Measurements from ENCODE around the gene XPA. TPM values are rescaled to one million over a fixed set of nuclear protein-coding genes. Genes with fewer than 3 reads are reported as not detected.

The XPA gene
- total RNA-seq, 1 experiment from 2014 or later = 3.0 TPM

GRCh38 chr9:97740848-97741821 lies 44.0 kb upstream of the XPA start (continued):
- TF ChIP-seq, protein P1, sequence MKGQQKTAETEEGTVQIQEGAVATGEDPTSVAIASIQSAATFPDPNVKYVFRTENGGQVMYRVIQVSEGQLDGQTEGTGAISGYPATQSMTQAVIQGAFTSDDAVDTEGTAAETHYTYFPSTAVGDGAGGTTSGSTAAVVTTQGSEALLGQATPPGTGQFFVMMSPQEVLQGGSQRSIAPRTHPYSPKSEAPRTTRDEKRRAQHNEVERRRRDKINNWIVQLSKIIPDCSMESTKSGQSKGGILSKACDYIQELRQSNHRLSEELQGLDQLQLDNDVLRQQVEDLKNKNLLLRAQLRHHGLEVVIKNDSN (CRISPR knock-in tag; IDR thresholded peaks at IDR 0.05) = peak; percentile 29; the same call in 1 of the 2 replicates
- TF ChIP-seq CBFB (CRISPR knock-in tag; IDR thresholded peaks at IDR 0.05; ENCODE audit: low read depth) (peak; percentile 77; the same call in 1 of the 2 replicates), NR1H2 (CRISPR knock-in tag; IDR thresholded peaks at IDR 0.05) (0 out of 2 replicates have a peak, but pooled peaks have one; percentile 47), ZNF138 (CRISPR knock-in tag; conservative IDR thresholded peaks at IDR 0.05) (0 out of 2 replicates have a peak, but pooled peaks have one; percentile 36), TEAD4 (CRISPR knock-in tag; IDR thresholded peaks at IDR 0.05) (no peak), OVOL2 (CRISPR knock-in tag; IDR thresholded peaks at IDR 0.05; ENCODE audit: borderline replicate concordance) (no peak)
- TF ChIP-seq, protein P2, sequence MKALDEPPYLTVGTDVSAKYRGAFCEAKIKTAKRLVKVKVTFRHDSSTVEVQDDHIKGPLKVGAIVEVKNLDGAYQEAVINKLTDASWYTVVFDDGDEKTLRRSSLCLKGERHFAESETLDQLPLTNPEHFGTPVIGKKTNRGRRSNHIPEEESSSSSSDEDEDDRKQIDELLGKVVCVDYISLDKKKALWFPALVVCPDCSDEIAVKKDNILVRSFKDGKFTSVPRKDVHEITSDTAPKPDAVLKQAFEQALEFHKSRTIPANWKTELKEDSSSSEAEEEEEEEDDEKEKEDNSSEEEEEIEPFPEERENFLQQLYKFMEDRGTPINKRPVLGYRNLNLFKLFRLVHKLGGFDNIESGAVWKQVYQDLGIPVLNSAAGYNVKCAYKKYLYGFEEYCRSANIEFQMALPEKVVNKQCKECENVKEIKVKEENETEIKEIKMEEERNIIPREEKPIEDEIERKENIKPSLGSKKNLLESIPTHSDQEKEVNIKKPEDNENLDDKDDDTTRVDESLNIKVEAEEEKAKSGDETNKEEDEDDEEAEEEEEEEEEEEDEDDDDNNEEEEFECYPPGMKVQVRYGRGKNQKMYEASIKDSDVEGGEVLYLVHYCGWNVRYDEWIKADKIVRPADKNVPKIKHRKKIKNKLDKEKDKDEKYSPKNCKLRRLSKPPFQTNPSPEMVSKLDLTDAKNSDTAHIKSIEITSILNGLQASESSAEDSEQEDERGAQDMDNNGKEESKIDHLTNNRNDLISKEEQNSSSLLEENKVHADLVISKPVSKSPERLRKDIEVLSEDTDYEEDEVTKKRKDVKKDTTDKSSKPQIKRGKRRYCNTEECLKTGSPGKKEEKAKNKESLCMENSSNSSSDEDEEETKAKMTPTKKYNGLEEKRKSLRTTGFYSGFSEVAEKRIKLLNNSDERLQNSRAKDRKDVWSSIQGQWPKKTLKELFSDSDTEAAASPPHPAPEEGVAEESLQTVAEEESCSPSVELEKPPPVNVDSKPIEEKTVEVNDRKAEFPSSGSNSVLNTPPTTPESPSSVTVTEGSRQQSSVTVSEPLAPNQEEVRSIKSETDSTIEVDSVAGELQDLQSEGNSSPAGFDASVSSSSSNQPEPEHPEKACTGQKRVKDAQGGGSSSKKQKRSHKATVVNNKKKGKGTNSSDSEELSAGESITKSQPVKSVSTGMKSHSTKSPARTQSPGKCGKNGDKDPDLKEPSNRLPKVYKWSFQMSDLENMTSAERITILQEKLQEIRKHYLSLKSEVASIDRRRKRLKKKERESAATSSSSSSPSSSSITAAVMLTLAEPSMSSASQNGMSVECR (CRISPR knock-in tag; IDR thresholded peaks at IDR 0.05; ENCODE audit: borderline replicate concordance) = no peak

- POLR2A ChIA-PET = no interaction called here
- H3K4me3 Mint-ChIP-seq = no peak overlapping the region
- CTCF ChIA-PET = interaction anchor here (0.9 kb wide), 2 partner anchors 111 to 153 kb away, joined by 3 read pairs; no protein-coding TSS in a partner anchor
- peak; percentile 57 for ATAC-seq
- no peak overlapping the region for H3K27ac Mint-ChIP-seq
- H3K4me1 Mint-ChIP-seq = peaks cover 12% of the 10 kb centered on the region
- peaks cover 12% of the 10 kb centered on the region for H3K9me3 Mint-ChIP-seq
- H3K36me3 Mint-ChIP-seq = peaks cover 5% of the 10 kb centered on the region
- H3K27me3 Mint-ChIP-seq (ENCODE audit: low read depth) = peaks cover 49% of the 10 kb centered on the region
- DNase-seq (ENCODE audit: low spot score) = peak; percentile 23
- TF ChIP-seq ZNF219 (CRISPR knock-in tag; IDR thresholded peaks at IDR 0.05; ENCODE audit: borderline replicate concordance) (no peak), NFYB (CRISPR knock-in tag; conservative IDR thresholded peaks at IDR 0.05; ENCODE audit: low read depth) (peak; percentile 87), SOX15 (CRISPR knock-in tag; IDR thresholded peaks at IDR 0.05) (no peak), TP53 (CRISPR knock-in tag; IDR thresholded peaks at IDR 0.05) (no peak), RORB (CRISPR knock-in tag; IDR thresholded peaks at IDR 0.05) (no peak), ZNF121 (CRISPR knock-in tag; IDR thresholded peaks at IDR 0.05) (no peak), ZNF512 (CRISPR knock-in tag; IDR thresholded peaks at IDR 0.05; ENCODE audit: borderline replicate concordance) (no peak), GTF2I (CRISPR knock-in tag; conservative IDR thresholded peaks at IDR 0.05) (no peak), SMAD4 (CRISPR knock-in tag; IDR thresholded peaks at IDR 0.05) (no peak), GABPB1 (CRISPR knock-in tag; IDR thresholded peaks at IDR 0.05) (no peak), SP1 (CRISPR knock-in tag; conservative IDR thresholded peaks at IDR 0.05) (no peak)
- TF ChIP-seq, protein P3, sequence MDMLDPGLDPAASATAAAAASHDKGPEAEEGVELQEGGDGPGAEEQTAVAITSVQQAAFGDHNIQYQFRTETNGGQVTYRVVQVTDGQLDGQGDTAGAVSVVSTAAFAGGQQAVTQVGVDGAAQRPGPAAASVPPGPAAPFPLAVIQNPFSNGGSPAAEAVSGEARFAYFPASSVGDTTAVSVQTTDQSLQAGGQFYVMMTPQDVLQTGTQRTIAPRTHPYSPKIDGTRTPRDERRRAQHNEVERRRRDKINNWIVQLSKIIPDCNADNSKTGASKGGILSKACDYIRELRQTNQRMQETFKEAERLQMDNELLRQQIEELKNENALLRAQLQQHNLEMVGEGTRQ (CRISPR knock-in tag; IDR thresholded peaks at IDR 0.05) = peak; percentile 90
- TF ChIP-seq, protein P4, sequence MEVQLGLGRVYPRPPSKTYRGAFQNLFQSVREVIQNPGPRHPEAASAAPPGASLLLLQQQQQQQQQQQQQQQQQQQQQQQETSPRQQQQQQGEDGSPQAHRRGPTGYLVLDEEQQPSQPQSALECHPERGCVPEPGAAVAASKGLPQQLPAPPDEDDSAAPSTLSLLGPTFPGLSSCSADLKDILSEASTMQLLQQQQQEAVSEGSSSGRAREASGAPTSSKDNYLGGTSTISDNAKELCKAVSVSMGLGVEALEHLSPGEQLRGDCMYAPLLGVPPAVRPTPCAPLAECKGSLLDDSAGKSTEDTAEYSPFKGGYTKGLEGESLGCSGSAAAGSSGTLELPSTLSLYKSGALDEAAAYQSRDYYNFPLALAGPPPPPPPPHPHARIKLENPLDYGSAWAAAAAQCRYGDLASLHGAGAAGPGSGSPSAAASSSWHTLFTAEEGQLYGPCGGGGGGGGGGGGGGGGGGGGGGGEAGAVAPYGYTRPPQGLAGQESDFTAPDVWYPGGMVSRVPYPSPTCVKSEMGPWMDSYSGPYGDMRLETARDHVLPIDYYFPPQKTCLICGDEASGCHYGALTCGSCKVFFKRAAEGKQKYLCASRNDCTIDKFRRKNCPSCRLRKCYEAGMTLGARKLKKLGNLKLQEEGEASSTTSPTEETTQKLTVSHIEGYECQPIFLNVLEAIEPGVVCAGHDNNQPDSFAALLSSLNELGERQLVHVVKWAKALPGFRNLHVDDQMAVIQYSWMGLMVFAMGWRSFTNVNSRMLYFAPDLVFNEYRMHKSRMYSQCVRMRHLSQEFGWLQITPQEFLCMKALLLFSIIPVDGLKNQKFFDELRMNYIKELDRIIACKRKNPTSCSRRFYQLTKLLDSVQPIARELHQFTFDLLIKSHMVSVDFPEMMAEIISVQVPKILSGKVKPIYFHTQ (CRISPR knock-in tag; IDR thresholded peaks at IDR 0.05) = no peak
- TF ChIP-seq, protein P1 (CRISPR knock-in tag; IDR thresholded peaks at IDR 0.05) = peak; percentile 85
Measured at GRCh38 chr9:97737429-97737828, 40.3 kb upstream of the XPA start.

Data from WTC11 (cell line).